ENCODE data around the gene SCG2. TPM values are rescaled to one million over a fixed set of nuclear protein-coding genes. Genes with fewer than 3 reads are reported as not detected.
A peak's percentile ranks its signal among the peaks of the same experiment; 100 is the strongest.

SCG2 gene, protein sequence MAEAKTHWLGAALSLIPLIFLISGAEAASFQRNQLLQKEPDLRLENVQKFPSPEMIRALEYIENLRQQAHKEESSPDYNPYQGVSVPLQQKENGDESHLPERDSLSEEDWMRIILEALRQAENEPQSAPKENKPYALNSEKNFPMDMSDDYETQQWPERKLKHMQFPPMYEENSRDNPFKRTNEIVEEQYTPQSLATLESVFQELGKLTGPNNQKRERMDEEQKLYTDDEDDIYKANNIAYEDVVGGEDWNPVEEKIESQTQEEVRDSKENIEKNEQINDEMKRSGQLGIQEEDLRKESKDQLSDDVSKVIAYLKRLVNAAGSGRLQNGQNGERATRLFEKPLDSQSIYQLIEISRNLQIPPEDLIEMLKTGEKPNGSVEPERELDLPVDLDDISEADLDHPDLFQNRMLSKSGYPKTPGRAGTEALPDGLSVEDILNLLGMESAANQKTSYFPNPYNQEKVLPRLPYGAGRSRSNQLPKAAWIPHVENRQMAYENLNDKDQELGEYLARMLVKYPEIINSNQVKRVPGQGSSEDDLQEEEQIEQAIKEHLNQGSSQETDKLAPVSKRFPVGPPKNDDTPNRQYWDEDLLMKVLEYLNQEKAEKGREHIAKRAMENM
- polyA plus RNA-seq = not detected

DNA sequence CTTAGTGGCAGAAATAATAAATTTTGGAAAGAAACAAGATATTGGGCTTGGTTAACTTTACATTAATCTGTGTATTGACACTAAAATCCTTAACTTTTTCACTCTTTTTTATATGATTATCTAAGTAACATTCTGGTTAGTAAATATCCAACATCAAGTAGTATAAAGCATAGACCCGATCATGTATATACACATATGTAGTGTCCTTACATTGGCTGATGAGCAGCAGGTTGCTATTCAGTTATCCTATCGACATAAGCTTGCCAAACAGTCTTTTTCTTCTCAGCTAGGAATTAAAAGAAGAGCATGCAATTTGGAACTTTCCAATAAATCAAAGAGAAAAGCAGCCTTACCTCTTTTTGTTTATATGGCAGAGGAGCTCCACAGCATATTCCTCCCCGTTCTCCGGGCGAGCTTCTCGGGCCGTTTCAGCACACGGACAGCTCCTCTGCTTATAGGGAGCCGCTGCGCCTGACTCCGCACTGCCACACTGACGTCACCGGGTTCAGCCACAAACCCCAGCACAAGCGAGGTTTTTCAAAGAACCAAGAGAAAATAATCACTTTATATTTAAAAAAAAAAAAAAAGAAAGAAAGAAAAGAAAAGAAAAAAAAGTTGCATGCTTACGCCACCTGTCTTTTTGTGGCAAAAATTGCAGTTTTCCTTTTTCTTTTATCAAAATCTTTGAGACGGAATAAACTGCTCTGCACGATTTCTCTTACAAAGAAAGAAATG lies at the start of gene SCG2:
Gene SCG2 (minus strand): TSS at position 430 of the 735 bp plus-strand sequence. CDS start 3,079 bp downstream, outside the sequence.
- H3K27ac Mint-ChIP-seq = no peak within 1 kb of the TSS

DNA sequence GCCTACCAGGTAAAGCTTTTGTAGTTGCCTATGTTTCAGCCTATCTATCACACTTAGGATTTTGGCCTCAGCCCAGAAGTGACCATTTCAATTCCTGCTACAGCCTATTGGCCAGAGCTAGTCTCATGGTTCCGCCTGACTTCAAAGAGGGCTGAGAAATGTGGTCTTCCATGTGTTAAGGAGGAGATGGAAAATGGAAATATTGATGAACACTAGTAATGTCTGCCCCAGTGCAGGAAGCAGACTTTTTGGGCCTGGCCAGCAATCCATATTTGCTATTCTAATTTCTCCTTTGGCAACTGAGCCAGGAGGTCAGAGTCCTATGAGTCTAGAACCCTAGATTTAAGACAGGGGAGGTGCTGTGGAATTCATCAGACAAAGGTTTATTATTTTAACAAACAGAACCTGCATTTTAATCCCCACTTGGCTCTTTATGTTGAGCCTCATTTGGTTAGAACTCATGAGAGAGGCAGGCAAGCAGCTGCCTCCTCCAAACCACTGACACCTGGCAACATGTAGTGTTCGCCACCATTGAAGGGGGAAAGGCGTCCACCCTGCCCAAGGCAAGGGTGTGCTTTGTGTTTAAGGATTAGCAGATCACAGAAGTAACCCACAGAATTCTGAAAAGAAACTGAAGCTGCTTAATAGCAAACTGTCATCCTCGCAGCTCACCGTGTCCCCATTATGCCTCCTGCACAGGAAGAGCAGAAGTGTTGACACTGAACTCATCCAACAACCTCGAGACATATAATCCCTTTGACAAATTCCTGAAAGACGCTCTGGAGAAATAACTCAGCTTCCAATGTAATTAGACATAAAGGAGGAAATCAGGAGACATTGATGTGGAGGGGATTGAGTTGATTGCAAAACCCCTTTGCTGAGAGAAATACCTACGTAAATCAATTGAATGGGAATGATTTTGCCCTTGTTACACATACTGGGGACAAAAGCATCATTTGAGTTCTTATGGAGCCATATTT lies 47.7 kb upstream of the SCG2 start:
- Mint-ChIP-seq H3K27me3 (peaks cover 3% of the 10 kb centered on the region), H3K4me1 (peaks cover 0 to 2% (median 0%) of the 10 kb centered on the region in 3 donors), H3K27ac (peak overlapping the region in 1 of 3 donors; percentile 26), H3K4me3 (no peak overlapping the region), H3K36me3 (peaks cover 4% of the 10 kb centered on the region), H3K9me3 (peaks cover 0 to 2% (median 1%) of the 10 kb centered on the region in 3 donors)

More for the DNA sequence above, at the start of gene SCG2:
- H3K9me3 Mint-ChIP-seq = peaks cover 0 to 2% (median 0%) of the 10 kb centered on the region in 3 donors
- H3K27me3 Mint-ChIP-seq = no peaks in the 10 kb centered on the region
- peaks cover 0 to 3% (median 0%) of the 10 kb centered on the region in 3 donors for H3K4me1 Mint-ChIP-seq
- no peaks in the 10 kb centered on the region for H3K36me3 Mint-ChIP-seq
- H3K4me3 Mint-ChIP-seq = peak within 1 kb of the TSS in 1 of 4 donors; percentile 25

DNA sequence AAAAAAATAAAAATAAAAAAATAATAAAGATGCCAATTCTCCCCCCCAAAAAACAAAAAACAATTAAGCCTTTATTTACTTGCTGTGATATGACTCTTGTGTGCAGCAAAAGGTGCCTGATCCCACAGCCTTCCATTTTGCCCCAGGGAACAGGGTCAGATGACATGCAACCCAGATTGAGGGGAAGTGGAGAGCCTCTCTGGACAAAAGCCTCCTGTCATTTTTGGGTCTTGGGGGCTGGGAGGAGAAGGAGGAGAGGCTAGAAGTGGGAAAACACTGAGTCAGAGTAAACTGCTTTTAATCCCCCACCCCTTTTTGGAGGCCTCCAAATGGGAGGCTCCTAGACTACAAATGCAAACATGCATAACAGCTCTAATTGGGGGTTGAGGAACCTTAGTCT lies 46.6 kb upstream of the SCG2 start:
- no peak overlapping the region for H3K27ac Mint-ChIP-seq
- H3K9me3 Mint-ChIP-seq = peaks cover 0 to 2% (median 1%) of the 10 kb centered on the region in 3 donors
- H3K36me3 Mint-ChIP-seq = peaks cover 4% of the 10 kb centered on the region
- peaks cover 2% of the 10 kb centered on the region for H3K27me3 Mint-ChIP-seq
- no peak overlapping the region for H3K4me3 Mint-ChIP-seq
- peaks cover 0 to 2% (median 0%) of the 10 kb centered on the region in 3 donors for H3K4me1 Mint-ChIP-seq

DNA sequence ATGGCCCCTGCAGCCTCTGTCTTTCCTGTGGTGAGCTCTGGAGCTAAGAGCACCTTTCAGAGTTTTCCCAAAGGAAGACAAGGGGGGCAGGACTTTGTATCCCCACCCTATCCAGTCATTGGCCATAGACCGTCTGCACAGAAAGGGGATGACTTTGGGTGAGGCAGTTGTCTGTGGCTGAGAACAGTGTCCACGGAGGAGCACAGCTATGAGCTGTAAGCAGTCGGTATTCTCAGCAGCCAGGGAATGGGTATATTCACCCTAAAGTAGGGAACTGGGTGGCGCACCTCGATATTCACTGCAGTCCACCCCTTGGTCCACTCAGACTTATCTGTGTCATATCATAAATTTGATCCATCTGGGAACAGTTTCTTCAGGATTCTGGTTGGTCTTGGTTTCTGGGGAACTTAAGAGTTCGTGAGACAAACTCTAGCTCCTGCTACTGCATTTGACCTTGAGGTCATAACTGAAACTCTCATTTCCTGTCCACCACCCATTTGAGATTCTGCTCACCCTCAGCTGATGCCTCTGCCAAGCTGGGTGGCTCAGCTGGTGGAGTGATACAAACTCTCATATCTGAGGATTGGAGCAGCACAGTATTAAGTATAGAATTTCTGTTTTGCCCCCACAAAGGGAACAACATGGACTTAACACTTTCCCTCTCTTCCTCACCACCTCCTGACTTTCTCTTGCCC lies 45.2 kb upstream of the SCG2 start:
- Mint-ChIP-seq H3K4me1 (peaks cover 0 to 2% (median 0%) of the 10 kb centered on the region in 3 donors), H3K9me3 (peaks cover 0 to 2% (median under 1%) of the 10 kb centered on the region in 3 donors), H3K27me3 (peaks cover 2% of the 10 kb centered on the region), H3K27ac (no peak overlapping the region), H3K4me3 (no peak overlapping the region), H3K36me3 (peaks cover 2% of the 10 kb centered on the region)

DNA sequence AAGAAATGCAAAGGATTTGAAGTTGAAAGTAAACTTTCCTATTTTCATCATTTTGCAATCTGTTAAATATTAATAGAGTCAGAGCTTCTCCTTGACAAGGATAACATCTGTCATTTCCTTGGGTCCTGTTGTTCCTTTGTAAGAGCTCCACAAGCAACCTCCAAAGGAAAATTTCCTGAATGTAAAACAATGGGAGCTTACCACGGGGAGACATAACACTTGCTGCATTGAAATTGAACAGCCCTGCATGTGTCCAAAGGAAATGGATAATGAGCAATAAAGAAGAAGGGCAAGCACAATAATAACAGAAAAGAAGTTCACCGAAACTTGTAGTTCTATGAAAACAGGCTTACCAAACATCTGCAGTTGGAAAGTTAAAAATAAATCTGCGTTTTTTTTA lies 42.0 kb upstream of the SCG2 start:
- Mint-ChIP-seq H3K27me3 (peaks cover 2% of the 10 kb centered on the region), H3K27ac (no peak overlapping the region), H3K36me3 (no peaks in the 10 kb centered on the region), H3K9me3 (peaks cover 0 to 2% (median 0%) of the 10 kb centered on the region in 3 donors), H3K4me3 (no peak overlapping the region), H3K4me1 (peaks cover 0 to 2% (median 0%) of the 10 kb centered on the region in 3 donors)

DNA sequence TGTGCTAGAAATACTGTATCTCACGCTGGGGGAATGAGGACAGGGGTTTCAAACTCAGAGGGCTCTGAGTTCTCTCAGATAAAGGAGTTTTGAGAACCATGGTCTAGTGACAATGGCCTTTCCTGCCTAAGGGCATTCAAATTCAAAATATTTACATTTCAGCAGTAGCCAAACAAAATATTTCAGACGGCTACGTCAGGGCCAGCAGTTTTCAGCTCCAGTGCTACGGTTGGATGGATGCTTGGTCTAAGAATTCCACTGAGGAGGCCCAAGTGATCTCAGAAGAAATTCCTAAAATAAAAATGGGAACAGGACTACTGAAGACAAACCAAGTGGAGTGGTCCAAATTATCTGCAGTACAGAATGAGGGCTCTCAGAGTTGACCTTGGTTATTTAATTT lies 41.1 kb upstream of the SCG2 start:
- Mint-ChIP-seq H3K4me1 (peaks cover 0 to 2% (median 0%) of the 10 kb centered on the region in 3 donors), H3K9me3 (peaks cover 0 to 7% (median 0%) of the 10 kb centered on the region in 3 donors), H3K4me3 (no peak overlapping the region), H3K27ac (no peak overlapping the region), H3K27me3 (peaks cover 2% of the 10 kb centered on the region), H3K36me3 (no peaks in the 10 kb centered on the region)

DNA sequence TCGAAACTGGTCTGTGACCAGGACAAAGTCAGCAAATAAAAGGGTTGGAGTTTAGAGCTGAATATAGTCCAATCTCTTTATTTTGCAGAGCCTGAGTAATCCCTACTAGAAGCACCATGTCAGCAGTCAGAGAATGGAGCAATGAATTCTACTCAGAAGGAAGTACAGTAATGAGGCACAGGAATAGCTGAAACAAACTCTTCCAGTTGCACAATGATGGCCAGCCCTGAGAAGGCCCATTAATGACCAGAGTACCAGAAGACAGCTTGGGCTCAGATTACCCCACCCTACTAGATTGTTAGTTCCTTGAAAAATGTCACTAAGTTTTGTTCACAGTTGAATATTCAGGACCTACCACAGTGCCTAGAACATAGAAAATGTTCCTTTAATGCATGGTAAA lies 40.3 kb upstream of the SCG2 start:
- H3K4me1 Mint-ChIP-seq = peaks cover 0 to under 1% (median 0%) of the 10 kb centered on the region in 3 donors
- no peak overlapping the region for H3K27ac Mint-ChIP-seq
- H3K36me3 Mint-ChIP-seq = no peaks in the 10 kb centered on the region
- no peak overlapping the region for H3K4me3 Mint-ChIP-seq
- peaks cover 0 to 8% (median 2%) of the 10 kb centered on the region in 3 donors for H3K9me3 Mint-ChIP-seq
- peaks cover 2% of the 10 kb centered on the region for H3K27me3 Mint-ChIP-seq

DNA sequence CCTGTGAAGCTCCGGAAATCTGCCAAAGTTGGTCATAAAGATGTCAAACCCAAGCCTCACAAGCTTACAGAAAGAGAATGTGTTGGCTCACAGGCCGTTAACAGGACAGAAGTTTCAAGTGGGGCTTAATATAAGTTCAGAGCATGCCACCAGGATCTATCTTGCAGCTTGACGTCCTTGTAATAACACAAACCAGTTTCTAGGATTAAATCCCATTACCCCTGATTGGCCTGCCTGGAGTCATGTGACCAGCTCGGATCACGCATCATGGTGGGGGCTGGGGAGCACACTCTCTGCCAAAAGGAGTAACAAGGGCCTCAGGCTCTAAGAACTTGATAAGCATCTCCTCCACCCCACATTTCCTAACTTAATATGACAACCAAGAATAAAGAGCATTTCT lies 38.9 kb upstream of the SCG2 start:
- peaks cover 0 to 8% (median 2%) of the 10 kb centered on the region in 3 donors for H3K9me3 Mint-ChIP-seq
- no peaks in the 10 kb centered on the region for H3K36me3 Mint-ChIP-seq
- no peak overlapping the region for H3K4me3 Mint-ChIP-seq
- no peak overlapping the region for H3K27ac Mint-ChIP-seq
- H3K4me1 Mint-ChIP-seq = no peaks in the 10 kb centered on the region
- H3K27me3 Mint-ChIP-seq = no peaks in the 10 kb centered on the region

DNA sequence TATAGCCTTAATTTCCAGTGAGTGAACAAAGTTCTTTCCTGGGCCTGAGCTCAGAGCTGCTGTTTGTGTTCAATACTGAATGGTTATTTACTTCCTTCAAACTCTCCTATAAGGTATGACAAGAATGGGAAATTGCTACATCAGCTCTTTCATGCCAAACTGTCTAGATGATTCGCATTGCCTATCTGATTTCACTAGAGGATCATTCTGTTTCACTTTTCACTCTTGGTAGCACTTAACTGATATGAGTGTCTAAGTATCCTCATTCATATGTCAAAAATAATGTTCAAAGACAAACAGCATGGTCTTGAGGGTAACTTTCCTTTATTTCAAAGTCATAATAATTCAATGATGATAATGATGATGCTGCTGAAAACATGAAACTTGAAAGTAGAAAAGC lies 32.9 kb upstream of the SCG2 start:
- Mint-ChIP-seq H3K27ac (no peak overlapping the region), H3K36me3 (no peaks in the 10 kb centered on the region), H3K4me1 (no peaks in the 10 kb centered on the region), H3K27me3 (peaks cover 5% of the 10 kb centered on the region), H3K9me3 (peaks cover 0 to 19% (median 4%) of the 10 kb centered on the region in 3 donors), H3K4me3 (no peak overlapping the region)

DNA sequence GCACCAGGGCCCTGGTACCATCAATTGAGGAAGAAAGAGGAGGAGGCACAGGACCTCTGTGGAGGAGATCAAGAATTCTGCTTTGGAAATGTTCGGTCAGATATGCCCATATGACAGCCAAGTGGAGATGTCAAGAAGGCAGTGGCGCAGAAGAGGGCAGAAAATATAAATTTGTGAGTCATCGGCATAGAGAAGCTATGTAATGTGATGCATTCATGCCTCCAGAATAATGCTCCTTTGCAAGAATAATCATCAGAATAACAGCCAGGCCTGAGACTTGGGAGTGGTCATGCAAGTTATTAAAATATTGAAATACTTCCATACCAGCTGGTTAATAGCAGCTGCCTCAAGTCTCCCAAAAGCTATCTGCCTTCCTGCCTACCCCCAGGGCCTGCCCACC lies 32.1 kb upstream of the SCG2 start:
- H3K4me3 Mint-ChIP-seq = no peak overlapping the region
- H3K9me3 Mint-ChIP-seq = peaks cover 0 to 19% (median 4%) of the 10 kb centered on the region in 3 donors
- peaks cover 5% of the 10 kb centered on the region for H3K27me3 Mint-ChIP-seq
- no peaks in the 10 kb centered on the region for H3K36me3 Mint-ChIP-seq
- no peak overlapping the region for H3K27ac Mint-ChIP-seq
- H3K4me1 Mint-ChIP-seq = no peaks in the 10 kb centered on the region

DNA sequence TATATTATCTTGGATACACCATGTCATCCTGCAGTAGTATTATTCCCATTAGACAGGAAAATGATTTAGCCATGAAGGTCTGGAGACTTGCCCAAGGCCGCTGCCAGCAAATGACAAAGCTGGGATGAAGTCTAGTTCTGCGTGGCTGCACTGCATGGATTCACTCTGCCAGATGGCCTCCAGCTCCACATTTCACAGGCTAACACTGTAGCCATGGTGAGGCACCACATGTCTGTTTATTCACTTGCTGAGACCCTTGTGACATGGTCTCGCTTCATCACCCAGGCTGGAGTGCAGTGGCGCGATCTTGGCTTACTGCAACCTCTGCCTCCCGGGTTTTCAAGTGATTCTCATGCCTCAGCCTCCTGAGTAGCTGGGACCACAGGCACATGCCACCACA lies 31.5 kb upstream of the SCG2 start:
- no peak overlapping the region for H3K27ac Mint-ChIP-seq

DNA sequence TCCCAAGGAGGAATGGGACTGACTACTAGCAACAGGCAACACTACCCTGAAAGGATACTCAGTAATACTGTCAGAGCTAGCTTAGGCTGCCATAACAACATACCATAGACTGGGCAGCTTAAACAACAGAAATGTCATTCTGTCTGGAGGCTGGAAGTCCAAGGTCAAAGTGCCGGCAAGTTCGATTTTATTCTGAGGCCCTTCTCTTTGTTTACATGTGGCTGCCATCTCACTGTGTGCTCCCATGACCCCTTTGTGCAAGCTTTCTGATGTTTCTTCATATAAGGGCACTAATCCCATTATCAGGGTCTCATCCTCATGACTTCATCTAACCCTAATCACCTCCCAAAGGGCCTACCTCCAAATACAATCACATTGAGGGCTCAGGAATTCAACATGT lies 30.7 kb upstream of the SCG2 start:
- no peak overlapping the region for H3K27ac Mint-ChIP-seq
- peaks cover 5% of the 10 kb centered on the region for H3K27me3 Mint-ChIP-seq
- H3K9me3 Mint-ChIP-seq = peaks cover 0 to 11% (median 2%) of the 10 kb centered on the region in 3 donors
- H3K4me3 Mint-ChIP-seq = no peak overlapping the region
- H3K36me3 Mint-ChIP-seq = no peaks in the 10 kb centered on the region
- H3K4me1 Mint-ChIP-seq = no peaks in the 10 kb centered on the region

More for the DNA sequence above, 31.5 kb upstream of the SCG2 start:
- H3K36me3 Mint-ChIP-seq = no peaks in the 10 kb centered on the region
- peaks cover 5% of the 10 kb centered on the region for H3K27me3 Mint-ChIP-seq
- no peak overlapping the region for H3K4me3 Mint-ChIP-seq
- no peaks in the 10 kb centered on the region for H3K4me1 Mint-ChIP-seq
- peaks cover 0 to 16% (median 4%) of the 10 kb centered on the region in 3 donors for H3K9me3 Mint-ChIP-seq

DNA sequence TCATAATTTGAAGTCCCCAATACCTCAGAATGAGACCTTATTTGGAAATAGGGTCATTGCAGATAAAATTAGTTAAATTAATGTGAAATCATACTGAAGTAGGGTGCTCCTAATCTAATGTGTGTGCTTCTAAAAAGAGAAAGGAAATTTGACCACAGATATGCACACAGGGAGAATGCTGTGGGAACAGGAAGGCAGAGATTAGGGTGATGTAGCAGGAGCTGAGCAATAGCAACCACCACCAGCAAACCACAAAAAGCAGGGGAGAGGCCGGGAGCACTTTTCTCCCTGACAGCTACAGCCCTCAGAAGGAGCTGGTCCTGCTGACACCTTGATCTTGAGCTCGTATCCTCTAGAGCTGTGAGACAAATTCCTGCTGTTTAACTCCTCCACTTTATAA lies 24.6 kb upstream of the SCG2 start:
- no peak overlapping the region for H3K4me3 Mint-ChIP-seq
- no peaks in the 10 kb centered on the region for H3K36me3 Mint-ChIP-seq
- no peaks in the 10 kb centered on the region for H3K4me1 Mint-ChIP-seq
- H3K27ac Mint-ChIP-seq = no peak overlapping the region
- peaks cover 5% of the 10 kb centered on the region for H3K27me3 Mint-ChIP-seq
- peaks cover 0 to 5% (median 0%) of the 10 kb centered on the region in 3 donors for H3K9me3 Mint-ChIP-seq
